HG02642 (cell line): ENCODE data around the gene STPG4.

Experiments
- ATAC-seq: cut with Tn5 transposase; IDR thresholded peaks from one replicate; pipeline ENCODE4 v1.9.1; 2021; ENCODE audit warnings: mild to moderate bottlenecking; ENCODE audit not compliant: unreplicated experiment, poor library complexity

STPG4 gene

DNA sequence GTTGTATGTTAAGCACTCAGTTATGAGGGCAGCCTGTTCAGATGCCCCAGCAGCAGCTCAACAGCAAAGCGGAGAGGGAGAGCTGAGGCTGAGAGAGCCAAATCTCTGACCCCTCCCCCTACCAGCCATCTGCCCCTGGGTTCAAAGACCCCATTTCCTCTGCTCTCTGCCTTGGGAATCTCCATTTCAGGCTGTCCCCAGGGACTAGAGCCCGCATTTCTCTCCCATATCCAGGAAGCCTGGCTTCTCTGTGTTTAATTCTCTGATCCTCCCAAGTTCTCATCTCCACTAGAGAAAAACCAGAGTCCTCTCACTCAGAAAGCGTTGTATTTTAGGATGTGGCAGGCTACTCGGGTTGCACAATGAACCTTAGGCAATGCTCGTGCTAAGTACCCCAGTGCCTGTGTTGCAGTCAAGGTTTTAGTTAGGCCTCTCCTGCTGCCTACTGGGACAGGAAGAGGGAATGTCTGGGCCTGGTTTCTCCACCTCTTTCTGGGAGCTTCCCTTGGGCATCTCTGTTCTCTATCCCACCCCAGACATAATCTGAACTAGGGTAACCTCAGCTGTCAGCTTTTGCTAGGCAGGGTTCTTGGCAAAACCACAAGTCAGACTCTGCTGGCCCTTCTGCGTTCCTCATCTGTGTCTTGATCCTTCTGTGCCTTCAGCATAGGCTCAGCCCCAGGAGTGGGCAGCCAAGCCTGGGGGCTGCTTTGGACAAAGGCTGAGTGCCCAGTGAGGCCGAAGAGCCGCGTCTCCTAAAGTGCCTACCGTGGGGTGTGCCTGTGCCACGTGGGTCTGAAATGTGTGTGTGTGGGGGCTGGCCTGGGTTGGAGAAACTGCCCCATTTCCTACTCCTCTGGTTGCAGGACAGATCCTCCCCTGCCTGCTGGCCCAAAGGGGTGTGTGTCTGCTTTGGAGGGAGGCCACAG lies 96.8 kb downstream of the STPG4 start:
- ATAC-seq = no peak

DNA sequence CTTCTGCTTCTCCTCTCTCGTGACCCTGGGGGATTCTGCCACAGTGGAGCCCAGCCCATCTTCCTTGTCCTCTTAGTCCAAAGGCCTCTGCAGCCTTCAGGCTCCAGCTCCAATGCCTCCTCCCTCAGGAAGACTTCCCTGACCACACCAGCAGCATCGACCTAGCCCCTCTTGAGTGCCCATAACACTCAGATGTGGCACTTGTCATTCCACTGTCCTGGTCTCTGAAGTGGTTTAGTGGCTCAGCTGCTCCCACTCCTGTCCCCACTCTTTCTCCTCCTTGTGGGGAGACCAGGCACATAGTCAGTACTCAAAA lies 97.5 kb downstream of the STPG4 start:
- ATAC-seq = no peak

DNA sequence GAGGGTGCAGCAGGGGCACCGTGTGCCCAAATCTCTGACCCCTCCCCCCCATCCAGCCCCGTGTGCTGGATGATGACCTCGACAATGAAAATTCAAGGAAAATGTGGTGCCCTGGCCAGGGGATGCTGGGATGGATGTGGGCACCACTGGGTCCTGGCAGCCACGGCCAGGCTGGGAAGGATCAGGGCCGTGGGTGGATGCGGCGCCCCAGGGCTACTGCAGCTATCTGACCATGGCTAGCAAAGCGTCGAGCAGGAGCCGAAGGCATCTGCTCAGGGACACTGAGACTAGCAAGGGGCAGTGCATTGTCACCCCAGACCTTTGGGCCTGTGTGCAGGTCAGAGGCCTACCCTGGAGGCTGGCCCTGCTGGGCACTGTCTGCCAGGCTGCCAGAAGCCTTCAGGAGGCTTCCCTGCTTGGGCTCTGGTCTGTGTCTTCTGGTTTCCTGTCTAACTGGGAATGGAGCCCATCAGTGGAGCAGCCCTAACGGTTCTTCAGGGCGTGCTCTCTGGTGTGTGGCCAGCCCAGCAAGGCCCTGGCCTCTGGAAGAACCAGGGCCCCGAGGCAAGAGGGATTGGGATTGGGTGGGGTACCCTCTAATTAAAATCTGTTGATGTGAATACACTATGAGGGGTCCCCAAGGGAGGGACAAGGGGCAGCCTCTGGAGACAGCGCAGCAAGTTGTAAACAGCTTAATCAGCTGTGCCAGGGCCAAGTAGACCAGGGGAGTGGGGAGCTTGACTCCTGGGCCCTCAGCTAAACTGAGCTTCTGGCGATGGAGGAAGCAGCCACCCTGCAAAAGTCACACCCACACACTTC lies 98.0 kb downstream of the STPG4 start:
- ATAC-seq = peak; percentile 47

DNA sequence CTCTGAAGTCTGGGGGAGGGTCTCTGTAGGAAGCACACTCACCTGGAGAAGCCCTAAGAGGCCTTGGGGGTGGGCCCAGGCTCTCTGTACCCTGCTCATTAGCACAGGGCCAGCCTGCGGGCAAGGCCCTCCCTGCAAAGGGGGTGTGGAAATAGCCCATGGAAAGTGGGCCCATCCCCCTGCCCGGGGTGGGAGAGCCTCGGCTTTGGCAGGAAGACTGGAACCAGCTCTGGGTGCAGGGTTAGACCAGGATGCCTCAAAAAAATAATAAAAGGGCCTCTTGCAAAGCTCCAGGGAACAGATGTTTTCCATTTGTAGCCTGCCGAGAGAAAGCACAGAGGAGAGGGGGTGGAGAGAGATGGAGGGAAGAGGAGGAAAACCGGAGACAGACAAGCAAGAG lies 98.7 kb downstream of the STPG4 start:
- no peak for ATAC-seq

DNA sequence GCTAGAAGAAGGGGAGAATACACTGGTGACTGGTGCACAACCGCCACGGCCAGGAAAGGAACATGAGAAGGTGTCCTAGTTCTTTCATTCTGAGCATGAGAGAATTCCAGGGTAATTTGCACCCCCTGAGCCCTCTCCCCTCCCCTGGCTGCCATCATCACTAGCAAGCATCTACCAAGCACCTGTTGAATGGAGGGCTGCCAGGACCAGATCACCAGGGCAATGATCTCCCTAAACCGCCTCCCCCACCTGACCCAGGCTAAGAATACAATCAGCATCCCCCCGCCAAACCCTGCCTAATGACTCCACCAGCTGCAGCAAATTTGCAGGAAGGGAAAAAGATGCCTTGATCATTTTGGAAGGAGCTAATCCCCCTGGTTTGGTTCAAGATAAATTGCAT lies 100.2 kb downstream of the STPG4 start:
- ATAC-seq = no peak

DNA sequence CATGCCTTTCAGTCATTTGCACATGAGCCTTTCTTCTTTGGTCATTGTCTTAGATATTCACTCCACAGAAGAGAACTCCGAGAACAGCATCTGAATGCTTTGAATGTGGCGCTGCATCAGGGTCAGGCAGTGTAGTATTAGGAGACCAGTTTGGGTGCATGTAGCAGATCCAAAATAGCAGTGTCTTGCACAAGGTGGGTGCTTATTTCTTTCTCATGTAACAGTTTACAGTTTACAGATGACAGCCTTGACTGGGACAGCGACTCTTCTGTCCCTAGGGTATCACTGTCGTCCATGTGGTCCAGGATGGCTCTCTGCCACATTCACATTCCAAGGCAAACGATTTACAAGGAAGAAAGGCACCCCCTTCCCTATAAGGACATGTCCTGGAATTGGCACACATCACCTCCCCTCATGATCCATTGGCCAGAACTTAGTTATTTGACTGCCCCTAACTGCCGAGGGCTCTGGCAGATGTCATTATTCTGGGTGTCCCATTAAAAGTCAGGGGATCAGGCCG lies 101.0 kb downstream of the STPG4 start:
- no peak for ATAC-seq

DNA sequence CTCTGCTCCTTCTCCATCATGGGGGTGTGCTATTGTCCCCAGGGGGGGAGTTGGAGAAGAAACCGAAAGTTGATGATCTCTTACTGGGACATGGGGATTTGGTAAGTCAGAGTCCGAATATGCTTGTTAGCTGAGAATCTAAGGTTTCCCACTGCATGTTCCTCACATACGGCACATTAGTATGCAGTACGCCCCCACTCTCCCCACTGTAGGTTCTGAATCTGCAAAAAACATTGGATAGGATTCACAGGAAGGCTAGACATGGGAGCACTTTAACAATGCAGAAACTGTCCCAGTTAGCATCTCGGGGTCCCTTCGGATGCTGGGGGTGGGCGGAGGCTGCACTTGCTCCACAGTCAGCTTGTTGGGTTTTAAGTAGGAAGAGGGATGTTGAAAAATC lies 102.3 kb downstream of the STPG4 start:
- no peak for ATAC-seq

DNA sequence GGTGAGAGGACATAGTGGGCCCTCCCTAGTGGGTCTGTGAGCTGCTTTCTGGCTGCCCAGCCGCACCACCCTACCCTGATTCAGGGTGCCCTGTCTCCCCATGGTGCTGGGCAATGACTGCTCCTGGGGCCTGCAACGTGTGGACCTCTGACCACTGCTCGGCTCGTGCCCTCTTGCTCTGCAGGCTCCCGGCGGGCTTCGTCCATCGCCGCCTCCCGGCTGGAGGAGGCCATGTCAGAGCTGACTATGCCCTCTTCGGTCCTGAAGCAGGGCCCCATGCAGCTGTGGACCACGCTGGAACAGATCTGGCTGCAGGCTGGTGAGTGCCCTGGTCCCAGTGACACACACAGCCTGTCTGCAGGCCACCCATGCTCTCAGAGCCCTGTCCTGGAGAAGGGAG lies 103.5 kb downstream of the STPG4 start:
- ATAC-seq = no peak

DNA sequence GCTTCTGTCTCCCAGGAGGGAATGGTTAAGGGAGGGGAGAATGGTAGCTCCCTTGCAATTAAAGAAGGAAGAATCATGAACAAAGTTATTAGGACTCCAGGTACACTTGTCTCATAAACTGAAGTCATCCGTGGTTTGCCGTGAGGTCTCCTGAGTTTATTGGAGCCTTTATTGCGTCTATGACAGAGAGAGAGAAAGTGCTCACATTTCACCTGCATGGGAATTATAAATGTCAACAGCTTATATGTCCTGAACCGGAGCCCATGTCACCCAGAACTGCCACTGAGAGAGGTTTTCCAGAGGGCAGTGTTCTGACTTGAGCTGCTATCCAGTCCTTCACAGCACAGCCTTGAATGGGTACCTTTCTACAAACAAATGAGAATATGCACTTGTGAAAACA lies 104.3 kb downstream of the STPG4 start:
- no peak for ATAC-seq

DNA sequence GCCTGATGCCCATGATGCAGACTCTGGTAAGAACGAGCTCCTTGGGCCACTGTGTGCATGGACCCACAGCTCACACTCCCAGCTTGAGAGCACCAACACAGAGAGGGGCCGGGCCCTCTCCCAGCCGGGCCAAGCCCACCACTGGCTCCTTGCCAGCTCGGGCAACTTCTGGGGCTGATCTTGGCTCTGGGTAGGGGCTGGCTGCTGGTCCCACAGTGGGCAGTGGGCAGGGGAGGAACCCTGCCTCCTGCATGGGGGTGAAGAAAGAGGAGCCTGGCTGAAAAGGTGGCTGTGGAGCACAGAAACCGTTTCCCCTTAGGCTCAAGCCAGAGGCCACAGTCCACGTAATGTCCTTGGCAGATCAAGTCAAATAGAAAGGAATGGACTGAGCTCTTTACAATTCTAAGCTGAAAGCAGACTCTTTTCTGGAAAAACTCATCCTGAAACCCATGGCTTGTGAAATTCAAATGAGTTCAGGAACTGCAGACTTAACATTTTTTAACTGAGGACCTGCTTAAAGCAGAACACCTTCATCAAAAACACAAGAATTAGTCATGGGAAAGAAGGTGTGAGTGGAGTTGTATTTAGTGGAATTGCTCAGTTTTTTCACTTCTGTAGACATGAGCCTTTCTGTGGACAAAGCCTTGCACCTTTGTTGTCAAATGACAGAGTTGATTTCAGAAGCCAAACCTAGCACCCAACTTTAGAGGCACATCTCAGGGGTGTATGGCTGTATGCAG lies 104.9 kb downstream of the STPG4 start:
- ATAC-seq = no peak

DNA sequence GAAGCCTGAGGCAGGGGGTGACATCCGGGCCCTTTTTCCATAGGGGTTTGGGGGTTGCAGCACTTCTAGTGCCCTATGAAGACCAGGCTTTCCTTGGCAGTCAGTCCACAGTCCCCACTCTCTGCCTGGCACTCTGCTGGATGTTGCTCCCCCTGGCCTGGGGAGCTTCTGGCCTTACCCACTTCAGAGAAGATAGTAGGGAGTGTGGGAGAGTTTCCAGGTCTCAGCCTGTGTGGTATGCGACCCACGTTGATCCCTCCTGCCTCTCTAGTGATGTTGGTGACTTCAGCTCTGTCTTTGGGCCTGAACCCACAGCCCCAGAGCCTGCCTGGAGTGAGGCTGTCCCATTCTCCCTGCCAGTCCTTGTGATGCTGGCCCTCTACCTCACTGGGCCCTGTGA lies 105.6 kb downstream of the STPG4 start:
- no peak for ATAC-seq

DNA sequence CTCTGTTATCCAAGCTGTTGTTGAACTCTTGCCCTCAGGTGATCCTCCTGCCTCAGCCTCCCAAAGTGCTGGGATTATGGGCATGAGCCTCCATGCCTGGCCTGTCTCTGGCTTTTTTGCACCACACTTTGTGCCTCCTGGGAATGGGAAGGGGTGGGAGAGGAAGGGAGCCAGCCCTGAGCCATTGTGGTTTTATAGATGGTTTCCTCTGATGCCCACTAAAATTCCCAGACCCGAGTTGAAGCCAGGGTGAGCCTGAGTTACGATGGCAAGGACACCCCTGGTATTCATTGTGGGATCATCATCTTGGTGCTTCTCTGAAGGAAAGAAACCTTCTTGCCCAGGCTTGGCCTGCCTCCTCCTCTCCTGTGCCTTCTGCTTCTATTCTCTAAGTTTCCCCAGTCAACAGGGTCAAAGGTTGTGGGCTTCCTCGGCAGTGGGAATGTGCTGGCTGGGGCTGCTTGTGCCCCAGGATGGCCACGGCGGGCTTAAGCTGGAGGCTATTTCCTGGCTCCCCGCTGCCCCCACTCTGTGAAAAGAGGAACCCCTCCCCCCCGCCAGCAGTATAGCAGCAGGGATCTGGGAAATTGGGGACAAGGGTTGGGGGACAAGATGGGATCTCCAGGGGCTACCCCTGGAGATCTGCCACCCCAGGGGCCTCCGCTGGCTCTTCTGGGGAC lies 106.2 kb downstream of the STPG4 start:
- ATAC-seq = no peak

DNA sequence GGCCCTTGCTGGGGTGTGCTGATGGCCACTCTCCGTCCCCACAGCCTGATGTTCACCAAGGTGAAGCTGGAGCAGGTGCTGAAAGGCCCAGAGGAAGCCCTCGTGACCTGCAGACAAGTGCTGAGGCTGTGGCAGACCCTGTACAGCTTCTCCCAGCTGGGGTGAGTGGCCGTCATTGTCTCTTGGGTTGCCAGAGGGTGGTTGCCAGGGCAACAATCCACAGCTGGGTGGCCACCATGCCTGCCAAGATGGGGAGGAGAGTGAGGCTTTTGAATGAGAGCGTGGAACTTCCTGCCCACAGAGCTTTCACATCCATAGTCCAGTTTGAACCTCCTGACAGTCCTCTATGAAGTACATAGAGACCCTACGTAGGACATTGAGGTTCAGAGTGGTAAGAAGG lies 108.8 kb downstream of the STPG4 start:
- no peak for ATAC-seq

DNA sequence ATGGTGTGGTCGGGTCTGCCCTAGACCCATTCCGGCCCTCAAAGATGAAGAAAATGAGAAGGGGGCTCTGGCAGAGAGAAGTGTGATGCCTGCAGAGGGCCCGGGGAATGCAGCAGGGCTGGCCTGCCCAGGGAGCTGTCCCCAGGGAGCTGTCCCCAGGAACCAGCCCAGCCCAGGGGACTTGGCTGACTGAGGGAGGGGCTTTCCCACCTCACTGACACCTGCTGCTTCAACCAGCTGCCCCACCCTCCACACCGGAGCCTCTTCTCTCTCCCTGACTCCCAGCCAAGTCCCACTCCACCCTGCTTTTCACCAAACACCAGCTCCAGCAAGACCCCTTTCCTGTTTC lies 111.2 kb downstream of the STPG4 start:
- no peak for ATAC-seq

DNA sequence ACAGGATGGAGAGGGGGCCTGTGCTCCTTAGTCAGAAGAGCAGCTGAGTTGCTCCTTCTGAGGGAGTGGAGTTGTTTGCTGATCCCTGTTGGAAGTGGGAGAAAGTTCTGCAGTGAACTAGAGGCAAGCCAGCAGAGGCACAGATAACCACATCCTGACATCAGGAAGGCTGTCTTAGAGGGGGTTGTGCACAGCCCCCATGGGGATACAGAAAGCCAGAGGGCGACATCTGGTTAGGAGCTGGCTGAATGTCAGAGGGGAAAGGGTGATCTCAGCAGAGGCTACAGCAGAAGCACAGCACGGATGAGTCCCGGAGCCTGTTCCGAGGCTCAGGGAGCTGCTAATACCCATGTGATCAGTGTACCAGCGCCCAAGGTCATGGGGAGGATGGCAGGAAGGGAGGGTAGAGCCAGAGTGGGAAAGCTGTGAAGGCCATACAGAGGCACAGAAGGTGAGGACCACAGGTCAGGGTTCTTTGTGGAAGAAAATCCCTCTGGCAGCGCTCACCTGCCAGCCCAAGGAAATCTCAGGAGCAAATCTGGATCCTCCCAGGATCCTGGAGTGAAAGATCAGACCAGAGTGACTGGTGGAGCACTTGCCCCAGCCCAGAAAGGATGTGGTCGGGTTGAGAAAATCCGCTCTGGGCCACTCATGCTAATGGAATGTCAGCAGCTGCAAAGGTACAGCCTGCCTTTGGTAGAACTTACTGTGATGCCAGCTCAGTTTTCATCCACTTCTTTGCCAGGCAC lies 111.8 kb downstream of the STPG4 start:
- no peak for ATAC-seq

DNA sequence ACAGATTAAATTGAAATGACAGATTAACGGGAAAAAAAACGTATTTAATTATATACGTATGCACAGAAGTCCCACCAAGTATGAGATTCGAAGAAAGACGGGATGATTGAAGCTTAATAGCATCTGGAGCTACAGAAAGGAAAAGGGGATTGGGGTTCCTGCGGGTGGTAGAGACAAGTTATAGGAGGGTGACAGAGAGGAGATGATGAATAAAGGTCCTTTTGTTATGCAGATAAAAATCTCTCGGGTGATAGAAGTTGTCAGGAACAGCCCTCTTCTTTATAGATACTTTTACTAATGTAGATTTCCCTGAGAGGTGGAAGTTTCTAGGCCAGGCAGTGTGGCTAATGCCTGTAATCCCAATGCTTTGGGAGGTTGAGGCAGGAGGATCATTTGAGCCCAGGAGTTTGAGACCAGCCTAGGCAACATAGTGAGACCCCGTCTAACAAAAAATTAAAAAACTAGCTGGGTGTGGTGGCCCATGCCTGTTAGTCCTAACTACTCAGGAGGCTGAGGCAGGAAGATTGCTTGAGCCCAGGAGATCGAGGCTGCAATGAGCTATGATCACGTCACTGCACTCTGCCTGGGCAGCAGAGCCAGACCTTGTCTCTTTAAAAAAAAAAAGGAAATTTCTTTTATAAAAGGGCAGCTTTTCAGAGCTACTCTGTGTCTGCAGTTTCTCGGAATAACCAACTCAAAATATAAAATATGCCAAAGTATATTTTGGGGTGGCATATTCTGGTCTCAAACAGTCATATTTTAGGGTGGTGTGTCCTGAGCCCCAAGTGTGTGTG lies 113.0 kb downstream of the STPG4 start:
- no peak for ATAC-seq

DNA sequence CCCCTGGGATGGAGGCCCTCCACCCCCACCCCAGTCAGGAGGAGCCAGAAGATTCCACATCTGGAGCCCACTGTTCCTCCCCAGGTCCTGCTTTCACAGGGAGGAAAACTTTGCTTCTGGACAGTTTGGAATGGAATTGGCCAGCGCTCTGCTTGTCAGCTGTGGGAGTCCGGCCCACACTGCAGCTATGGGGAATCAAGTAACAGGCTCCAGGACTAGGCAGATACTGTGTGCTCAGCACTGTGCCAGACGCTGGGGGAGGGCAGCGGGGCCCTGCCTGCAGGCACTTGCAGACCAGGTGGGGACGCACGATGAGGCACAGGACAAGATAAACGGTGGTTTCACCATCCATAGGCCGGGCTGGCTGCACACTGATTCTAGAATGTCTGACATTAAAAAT lies 114.0 kb downstream of the STPG4 start:
- no peak for ATAC-seq

DNA sequence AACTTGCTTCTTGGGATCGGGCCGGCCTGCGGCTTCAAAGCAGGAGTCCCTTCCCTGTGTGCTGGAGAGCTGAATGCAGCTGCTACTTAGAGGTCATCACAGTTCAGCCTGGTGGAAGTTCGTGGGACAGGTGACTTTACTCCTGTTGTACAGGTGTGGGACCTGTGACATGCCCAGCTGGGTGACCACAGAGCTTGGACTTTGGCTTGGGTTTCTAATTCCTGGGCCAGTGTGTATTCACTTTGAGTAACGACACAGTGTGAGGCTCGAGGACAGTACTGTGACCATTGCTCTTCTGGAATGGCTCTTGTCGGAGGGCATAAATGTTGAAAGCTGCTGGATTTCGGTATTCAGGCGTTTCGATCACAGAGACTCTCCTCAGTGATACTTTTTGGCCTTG lies 114.5 kb downstream of the STPG4 start:
- no peak for ATAC-seq
